DOHH2 (cell line): ENCODE results near the gene VAPA.

ENCODE experiments used
- H3F3A ChIP-seq: fragments of 200-600 bp; sonication (generic), shearing (Covaris generic); 2 replicates; pipeline ENCODE4 v1.6.0; 2016; ENCODE audit warnings: antibody characterized with exemption, mild to moderate bottlenecking; ENCODE audit not compliant: control insufficient read depth, insufficient read depth
- H3K27ac ChIP-seq: fragments of 200-600 bp; sonication (generic); 2 replicates; pipeline ENCODE4 v1.5.1; 2014; ENCODE audit warnings: low read depth, mild to moderate bottlenecking, low read length, moderate library complexity
- H3K27me3 ChIP-seq: fragments of 200-600 bp; sonication (generic); 2 replicates; pipeline ENCODE4 v1.6.1; 2014; ENCODE audit warnings: mild to moderate bottlenecking, low read length, mixed read lengths; ENCODE audit not compliant: control insufficient read depth
- H3K36me3 ChIP-seq: fragments of 200-600 bp; sonication (generic); 2 replicates; pipeline ENCODE4 v1.6.1; 2014; ENCODE audit warnings: mild to moderate bottlenecking, low read length, moderate library complexity, mixed read lengths; ENCODE audit not compliant: control insufficient read depth
- H3K4me1 ChIP-seq: fragments of 200-600 bp; sonication (generic); 2 replicates; pipeline ENCODE4 v1.6.1; 2014; ENCODE audit warnings: mild to moderate bottlenecking, low read length, mixed read lengths; ENCODE audit not compliant: control insufficient read depth
- H3K4me2 ChIP-seq: fragments of 200-600 bp; sonication (generic); 2 replicates; pipeline ENCODE4 v1.6.0; 2014; ENCODE audit warnings: mild to moderate bottlenecking, low read length, moderate library complexity
- H3K4me3 ChIP-seq: fragments of 200-600 bp; sonication (generic); 2 replicates; pipeline ENCODE4 v1.5.1; 2014; ENCODE audit warnings: mild to moderate bottlenecking, low read length, mixed read lengths
- H3K79me2 ChIP-seq: fragments of 200-600 bp; sonication (generic); 2 replicates; pipeline ENCODE4 v1.6.1; 2014; ENCODE audit warnings: mild to moderate bottlenecking, low read length, mixed read lengths; ENCODE audit not compliant: control insufficient read depth
- H3K9me2 ChIP-seq: fragments of 200-600 bp; sonication (generic); replicated peaks from 2 replicates; pipeline ENCODE4 v1.6.1; 2014; ENCODE audit warnings: mild to moderate bottlenecking, low read length, mixed read lengths; ENCODE audit not compliant: control insufficient read depth
- H3K9me3 ChIP-seq: fragments of 200-600 bp; sonication (generic); 2 replicates; pipeline ENCODE4 v1.6.1; 2014; ENCODE audit warnings: antibody characterized with exemption, low read length, mixed read lengths; ENCODE audit not compliant: control insufficient read depth, insufficient read depth
- H4K20me1 ChIP-seq: fragments of 200-600 bp; sonication (generic); 2 replicates; pipeline ENCODE4 v1.6.0; 2014; ENCODE audit warnings: low read depth, mild to moderate bottlenecking, antibody characterized with exemption, low read length, moderate library complexity; ENCODE audit not compliant: control insufficient read depth, insufficient read depth
- EZH2phosphoT487 ChIP-seq: fragments of 200-600 bp; sonication (generic); IDR thresholded peaks from 2 replicates; pipeline ENCODE4 v1.6.1; 2017; ENCODE audit warnings: borderline replicate concordance, mild to moderate bottlenecking, antibody characterized with exemption, low read length, moderate library complexity, mixed read lengths
- TF ChIP-seq, protein P1 (sequence below): fragments of 200-600 bp; sonication (generic); IDR thresholded peaks from one replicate; pipeline ENCODE4 v1.5.1; 2014; ENCODE audit warnings: antibody characterized with exemption, mild to moderate bottlenecking, low read depth, low read length; ENCODE audit not compliant: poor library complexity, severe bottlenecking

The VAPA gene

DNA sequence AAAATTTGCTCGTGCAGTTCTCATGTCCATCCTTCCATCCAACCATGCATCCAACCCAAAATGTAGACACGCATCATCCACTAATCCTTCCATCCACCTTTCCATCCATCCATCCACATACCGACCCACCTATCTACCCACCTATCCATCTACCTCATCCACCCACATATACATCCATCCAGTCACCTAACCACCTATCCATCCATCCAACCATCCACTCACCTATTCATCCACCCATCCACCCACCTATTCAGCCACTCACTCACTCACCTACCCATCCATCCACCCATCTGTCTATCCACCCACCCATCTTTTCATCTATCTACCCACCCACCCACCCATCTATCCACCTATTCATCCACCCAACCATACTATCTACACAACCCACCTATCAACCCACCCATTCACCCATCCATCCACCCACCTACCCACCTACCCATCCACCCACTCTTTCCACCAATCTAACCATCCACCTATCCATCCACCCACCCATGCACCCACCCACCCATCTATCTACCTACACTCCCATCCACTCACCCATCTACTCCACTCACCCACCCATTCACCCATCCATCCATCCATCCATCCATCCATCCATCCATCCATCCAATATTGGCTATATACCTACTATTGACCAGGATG lies 94.3 kb downstream of the VAPA start:
- H3K27ac ChIP-seq, result no peak overlapping the region
- TF ChIP-seq EZH2phosphoT487, result no peak
- TF ChIP-seq, protein P1, sequence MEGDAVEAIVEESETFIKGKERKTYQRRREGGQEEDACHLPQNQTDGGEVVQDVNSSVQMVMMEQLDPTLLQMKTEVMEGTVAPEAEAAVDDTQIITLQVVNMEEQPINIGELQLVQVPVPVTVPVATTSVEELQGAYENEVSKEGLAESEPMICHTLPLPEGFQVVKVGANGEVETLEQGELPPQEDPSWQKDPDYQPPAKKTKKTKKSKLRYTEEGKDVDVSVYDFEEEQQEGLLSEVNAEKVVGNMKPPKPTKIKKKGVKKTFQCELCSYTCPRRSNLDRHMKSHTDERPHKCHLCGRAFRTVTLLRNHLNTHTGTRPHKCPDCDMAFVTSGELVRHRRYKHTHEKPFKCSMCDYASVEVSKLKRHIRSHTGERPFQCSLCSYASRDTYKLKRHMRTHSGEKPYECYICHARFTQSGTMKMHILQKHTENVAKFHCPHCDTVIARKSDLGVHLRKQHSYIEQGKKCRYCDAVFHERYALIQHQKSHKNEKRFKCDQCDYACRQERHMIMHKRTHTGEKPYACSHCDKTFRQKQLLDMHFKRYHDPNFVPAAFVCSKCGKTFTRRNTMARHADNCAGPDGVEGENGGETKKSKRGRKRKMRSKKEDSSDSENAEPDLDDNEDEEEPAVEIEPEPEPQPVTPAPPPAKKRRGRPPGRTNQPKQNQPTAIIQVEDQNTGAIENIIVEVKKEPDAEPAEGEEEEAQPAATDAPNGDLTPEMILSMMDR, result no peak
- no peaks in the 10 kb centered on the region for H3K9me3 ChIP-seq
- no peaks in the 10 kb centered on the region for H3F3A ChIP-seq
- H3K4me3 ChIP-seq, result no peak overlapping the region
- no peaks in the 10 kb centered on the region for H3K79me2 ChIP-seq
- H3K4me1 ChIP-seq, result 0 out of 2 replicates have a peak, but pooled peaks cover 3% of the 10 kb centered on the region
- no peak overlapping the region for H3K4me2 ChIP-seq
- no peaks in the 10 kb centered on the region for H3K27me3 ChIP-seq
- H4K20me1 ChIP-seq, result no peaks in the 10 kb centered on the region
- H3K9me2 ChIP-seq, result no peaks in the 10 kb centered on the region
- no peaks in the 10 kb centered on the region for H3K36me3 ChIP-seq
